ENCODE data around the gene APOL2.
"Not testable (repeated sequence)": the region's sequence is repeated elsewhere in the genome, so short reads cannot be mapped to it uniquely, and the experiment has no call there.

Gene APOL2

DNA sequence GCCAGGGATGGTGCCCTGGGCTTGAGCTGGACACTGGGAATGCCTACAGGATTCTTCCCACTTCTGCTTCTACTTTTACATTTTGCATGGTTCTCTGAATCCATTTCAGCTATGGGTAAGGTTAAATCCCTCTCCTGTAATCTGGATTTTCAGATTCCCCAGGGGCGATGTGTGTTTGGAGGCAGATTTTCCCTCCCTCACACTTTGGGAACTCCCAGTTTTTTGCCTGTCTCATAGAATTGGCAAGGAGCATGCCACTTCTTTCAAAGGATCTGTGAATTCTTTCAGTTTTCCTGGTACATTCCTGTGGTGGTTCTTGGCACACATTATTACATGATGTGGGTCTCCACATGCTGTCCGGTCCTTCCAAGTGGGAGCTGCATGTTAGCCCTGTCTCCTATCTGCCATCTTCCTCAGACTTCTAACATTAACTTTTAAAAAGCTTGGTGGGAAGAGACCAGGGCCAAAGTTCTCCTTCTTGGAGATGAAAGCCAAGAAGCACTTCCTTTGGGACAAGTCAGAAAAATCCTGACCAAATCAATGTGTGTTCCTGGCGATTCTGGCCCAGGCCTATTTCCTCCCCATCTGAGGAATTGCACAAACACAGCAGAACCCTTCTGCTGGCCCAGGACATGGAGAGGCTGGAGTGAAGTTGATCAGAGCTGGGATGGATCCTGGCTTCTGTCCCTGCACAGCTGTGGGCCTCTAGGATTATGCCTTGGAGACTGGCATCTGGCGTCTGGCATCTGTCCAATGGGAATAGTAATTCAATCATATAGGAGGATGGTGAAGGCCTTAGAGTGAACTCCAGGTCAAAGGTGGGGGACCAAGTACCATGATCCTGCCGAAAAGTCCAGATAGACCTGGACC, 5.4 kb upstream of the APOL2 start:
- DNase-seq (ENCODE audit: low read depth in 1 of 2, low spot score in 1 of 2) = no peak

DNA sequence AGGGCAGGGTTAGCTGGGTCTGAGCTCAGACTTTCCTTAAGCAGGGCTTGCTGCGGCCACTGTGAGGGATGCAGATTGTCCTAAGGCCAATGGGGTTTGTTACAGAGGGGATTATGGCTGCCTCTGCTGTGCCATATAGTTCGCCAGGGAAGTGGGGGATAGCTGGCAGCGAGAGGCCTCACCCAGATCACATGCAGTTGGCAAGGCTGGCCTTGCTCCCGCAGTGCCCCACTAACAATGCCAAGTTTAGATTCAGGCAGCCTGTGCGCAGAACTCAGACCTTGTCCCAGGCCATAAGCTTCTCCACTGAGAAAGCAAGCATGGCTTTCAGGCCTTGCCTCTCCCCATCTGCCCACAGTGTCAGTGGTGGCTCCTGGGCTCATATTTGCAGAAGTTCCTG, 4.7 kb upstream of the APOL2 start:
- no peak for DNase-seq (ENCODE audit: low read depth in 1 of 2, low spot score in 1 of 2)

GRCh38 chr22:36239150-36239400, 252 bp downstream of the APOL2 start:
- DNase-seq (ENCODE audit: low read depth in 1 of 2, low spot score in 1 of 2) = no peak

DNA sequence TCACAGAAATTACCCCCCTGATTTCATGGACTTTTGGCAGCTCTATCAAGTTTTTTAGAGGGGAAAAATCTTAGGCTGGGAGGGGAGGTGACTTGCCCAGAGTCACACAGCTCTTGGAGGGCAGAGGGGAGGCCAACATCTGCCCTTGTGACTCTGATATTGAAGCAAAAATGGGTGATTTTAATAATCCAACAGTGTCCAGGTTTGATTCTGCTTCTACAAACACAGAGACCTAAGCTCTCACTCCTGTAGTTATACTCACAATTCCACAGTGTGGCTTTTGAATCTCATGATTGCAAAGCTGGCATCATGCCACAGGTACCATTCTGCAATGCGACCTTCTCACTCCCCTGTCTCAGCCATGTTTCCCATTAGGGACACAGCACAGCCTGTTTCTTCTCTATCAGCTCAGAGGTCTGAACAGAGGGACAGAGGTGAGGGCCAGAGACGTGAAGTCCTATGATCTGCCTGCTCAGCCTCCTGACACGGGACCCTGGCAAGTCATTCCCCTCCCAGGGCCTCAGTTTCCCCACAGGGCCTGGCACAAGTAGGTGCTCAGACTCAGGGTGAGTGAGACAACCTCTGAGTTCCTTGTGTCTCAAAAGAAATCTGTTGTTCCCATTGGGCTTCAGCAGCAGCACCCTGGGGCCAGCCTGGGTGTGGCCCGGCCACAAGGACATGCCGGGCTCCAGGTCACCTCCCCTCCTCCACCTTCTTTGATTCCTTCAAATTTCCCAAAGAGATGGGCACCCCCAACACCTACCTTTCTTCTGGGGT, 766 bp downstream of the APOL2 start:
- no peak for DNase-seq (ENCODE audit: low read depth in 1 of 2, low spot score in 1 of 2)

DNA sequence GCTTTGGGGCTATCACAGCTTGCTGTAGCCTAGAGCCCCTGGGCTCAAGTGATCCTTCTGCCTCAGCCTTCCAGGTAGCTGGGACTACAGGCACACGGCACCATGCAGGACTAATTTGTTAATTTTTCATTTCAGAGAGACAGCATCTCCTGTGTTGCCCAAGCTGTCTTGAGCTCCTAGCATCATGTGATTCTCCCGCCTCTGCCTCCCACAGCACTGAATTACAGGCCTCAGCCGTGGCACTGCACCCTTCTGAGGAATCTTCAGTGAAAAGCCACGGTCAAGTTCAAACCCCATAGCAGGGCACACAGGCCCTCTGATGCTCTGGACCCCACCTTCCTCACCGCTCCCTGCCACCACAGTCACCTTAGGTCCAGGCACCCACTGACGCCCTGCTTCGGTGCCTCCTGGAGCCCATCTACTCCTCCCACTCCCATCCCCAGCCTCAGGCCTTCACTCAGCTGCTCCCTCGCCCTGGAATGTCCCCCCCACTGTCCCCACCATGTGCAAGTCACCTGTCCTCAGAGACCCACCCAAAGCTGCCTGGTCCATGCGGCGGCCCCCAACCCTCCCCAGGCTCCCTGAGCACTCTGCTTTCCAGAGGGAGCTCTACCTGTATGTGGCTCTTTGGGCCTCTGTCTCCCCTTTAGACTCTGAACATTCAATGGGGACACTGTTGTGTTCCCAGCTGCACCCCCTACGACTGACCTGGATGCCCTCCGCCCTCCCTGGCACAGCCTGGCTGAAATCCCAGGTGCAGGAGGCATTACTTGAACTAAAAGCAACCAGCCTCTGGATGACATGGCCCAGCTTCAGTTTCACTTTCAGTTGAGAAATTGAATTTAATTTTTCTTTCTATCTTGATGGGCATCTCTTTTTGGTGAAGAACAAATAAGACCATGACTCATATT, 1.6 kb downstream of the APOL2 start:
- no peak for DNase-seq (ENCODE audit: low read depth in 1 of 2, low spot score in 1 of 2)

DNA sequence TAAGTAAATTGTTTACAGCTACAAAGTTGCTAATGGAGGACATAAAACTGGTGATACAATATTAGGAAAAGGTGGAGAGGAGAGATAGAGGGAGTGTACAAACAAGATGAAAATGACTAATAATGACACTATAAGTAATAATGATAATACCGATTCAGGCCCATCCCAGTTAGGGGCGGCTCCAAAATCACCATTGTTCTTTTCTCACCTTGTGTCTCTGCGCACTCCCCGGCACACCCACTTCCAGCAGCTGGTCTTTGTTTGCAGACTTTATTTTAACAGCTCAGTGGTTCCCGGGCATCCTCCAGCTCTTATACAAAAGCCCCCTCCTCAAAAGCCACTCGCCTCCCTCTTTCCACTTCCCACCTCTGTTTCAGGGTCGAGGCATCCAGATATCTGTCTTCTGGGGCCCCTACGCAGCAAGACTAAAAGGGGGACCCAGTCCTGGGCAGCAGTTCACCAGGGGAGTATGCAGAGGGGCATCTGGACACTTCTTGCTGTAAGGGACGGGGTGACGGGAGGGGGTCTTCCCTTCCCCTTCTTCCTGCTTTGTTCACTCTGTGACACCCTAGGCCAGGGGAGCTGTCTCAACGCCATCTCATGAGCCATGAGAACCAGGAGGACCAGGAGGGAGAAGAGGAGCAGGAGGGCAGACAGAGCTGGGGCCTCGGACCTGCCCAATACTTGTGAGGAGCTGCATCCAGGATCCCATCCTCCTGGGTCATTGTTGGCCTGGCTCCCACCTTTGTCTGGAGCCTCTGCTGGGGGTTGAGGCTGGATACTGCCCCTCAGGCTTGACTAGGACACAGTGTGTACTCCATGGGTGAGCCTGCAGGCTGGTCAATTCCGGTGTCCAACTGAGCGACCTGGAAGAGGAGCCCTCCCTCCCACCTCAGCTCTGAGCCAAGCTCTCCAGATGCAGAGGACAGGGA, 2.7 kb downstream of the APOL2 start:
- no peak for DNase-seq (ENCODE audit: low read depth in 1 of 2, low spot score in 1 of 2)

DNA sequence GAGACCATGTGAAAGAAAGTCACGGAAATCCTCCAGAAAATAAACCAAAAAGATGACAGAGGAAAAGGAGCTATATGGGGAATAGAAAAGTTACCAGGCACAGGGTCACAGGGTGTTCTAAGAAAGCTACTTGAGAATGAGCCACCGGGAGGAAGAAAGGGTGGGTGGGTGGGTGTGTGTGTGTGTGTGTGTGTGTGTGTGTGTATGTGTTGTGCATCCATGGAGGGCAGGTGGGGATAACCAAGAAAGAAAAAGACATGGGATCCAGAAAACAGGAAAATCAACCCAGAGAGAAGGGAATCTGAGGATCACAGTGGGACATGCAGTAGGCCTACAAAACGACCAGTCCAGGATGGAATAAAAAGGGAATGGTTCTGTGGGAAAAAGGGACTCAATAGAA, 3.7 kb downstream of the APOL2 start:
- no peak for DNase-seq (ENCODE audit: low read depth in 1 of 2, low spot score in 1 of 2)

DNA sequence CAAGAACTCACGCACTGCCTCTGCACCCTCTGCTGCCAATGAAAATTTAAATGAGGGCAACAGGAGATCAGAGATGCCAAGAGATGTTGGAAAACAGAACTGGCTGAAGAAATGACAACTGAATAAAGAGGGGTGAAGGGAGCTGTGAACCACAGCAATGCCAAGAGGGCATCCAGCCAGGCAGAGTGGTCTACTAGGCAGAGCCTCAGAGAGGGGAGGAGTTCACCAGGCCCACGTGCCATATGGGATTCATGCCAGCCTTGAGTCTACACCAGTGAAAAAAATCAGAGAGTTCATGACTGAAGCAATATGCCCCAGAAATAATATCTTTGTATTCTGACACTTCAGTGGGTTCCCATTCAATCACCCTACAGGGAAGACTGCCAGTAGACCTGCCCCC, 4.4 kb downstream of the APOL2 start:
- no peak for DNase-seq (ENCODE audit: low read depth in 1 of 2, low spot score in 1 of 2)

DNA sequence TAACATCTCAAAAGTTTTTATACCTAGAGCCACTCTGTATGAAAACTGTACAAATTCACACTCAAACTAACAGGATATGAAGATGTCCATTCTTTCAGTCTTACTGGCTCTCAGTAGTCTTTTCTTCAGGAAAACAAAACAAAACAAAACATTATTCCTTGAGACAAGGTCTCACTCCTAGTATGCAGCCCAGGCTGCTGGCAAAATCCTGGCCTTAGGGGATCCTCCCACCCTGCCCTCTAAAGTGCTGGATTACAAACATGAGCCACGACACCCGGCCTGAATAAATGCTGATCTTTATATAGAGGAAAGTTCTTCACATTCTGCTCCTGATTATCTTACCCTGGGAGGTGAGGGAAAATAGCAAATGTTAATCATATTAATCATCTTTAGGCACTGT, 5.1 kb downstream of the APOL2 start:
- no peak for DNase-seq (ENCODE audit: low read depth in 1 of 2, low spot score in 1 of 2)

GRCh38 chr22:36233796-36234195, 5.5 kb downstream of the APOL2 start:
- DNase-seq (ENCODE audit: low read depth in 1 of 2, low spot score in 1 of 2) = no peak

DNA sequence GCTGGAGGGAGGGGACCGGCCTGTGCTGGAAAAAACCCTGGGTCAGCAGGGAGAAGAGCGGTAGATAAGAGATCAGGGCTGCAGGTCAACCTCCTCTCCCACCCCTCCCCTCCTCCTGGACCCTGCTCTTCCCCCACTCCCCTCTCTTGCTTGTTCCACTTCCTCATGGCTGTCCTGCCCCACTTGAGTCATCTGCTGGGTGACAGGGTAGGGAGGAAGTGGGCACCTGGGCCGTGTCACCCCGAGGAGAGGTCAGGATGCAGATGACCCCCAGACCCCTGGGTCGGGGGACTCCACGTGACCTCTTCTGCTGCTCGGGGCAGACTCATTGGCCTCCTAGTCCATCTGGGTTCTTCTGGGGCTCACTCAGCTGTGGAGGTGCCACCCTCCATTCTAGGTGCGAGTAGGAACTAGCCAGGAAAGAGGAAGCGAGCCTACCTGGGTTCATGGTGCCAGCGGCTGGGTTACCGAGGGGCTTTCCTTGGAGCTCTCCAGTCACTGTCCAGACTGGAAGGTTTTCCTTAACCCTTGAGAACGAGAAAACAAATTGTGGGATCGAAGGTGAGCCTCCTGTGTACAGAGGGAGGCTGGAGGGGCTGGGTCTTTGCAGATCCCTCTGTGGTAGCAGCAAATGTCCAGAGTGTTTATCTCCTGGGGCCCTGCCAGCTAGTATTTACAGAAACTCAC, 6.5 kb downstream of the APOL2 start:
- no peak for DNase-seq (ENCODE audit: low read depth in 1 of 2, low spot score in 1 of 2)

DNA sequence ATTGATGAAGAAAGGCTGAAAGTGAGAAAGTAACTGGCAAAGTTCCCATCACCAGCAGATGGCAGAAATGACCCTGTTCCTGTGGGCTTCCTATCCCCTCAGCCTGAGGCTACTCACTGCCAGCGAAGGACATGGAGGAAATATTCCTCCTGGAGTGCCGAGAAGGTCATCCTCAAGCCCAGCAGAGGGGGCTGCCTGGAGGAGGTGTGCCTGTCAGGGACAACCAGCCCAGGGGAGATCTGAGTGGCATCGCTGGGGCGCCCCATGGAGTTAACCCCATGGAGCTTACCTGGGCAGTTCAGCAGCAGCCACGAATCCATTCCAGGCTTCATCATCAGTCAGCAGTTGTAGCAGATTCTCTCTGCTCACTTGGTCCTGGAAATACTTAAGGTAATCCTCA, 8.3 kb downstream of the APOL2 start:
- not testable (repeated sequence) for DNase-seq (ENCODE audit: low read depth in 1 of 2, low spot score in 1 of 2)

- DNase-seq (ENCODE audit: low read depth in 1 of 2, low spot score in 1 of 2) = not testable (repeated sequence)
Measured at GRCh38 chr22:36229649-36230048, 9.7 kb downstream of the APOL2 start.

GRCh38 chr22:36228944-36229343, 10.4 kb downstream of the APOL2 start:
- DNase-seq (ENCODE audit: low read depth in 1 of 2, low spot score in 1 of 2) = no peak

GRCh38 chr22:36228369-36228768, 11.0 kb downstream of the APOL2 start:
- DNase-seq (ENCODE audit: low read depth in 1 of 2, low spot score in 1 of 2) = not testable (repeated sequence)

DNA sequence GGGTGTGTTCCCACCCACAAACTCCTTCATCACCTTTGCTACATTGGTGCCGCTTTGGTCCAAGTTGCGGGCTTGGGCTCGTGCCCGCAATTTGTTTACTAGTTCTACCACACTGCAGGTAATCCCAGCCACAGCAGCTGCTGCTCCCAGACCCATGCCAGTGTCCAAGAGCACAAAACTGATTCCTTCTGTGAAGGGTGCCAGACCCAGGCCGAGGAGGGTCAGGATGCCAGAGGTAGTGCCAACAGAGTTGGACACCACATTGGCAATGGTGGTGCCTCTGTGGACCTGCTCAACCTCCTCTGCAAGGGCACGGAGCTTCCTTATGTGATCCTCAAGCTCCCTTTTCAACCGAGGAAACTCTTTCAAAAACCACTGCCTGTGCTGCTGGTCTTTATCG, 11.5 kb downstream of the APOL2 start:
- no peak for DNase-seq (ENCODE audit: low read depth in 1 of 2, low spot score in 1 of 2)

GRCh38 chr22:36227396-36227795, 11.9 kb downstream of the APOL2 start:
- no peak for DNase-seq (ENCODE audit: low read depth in 1 of 2, low spot score in 1 of 2)

DNA sequence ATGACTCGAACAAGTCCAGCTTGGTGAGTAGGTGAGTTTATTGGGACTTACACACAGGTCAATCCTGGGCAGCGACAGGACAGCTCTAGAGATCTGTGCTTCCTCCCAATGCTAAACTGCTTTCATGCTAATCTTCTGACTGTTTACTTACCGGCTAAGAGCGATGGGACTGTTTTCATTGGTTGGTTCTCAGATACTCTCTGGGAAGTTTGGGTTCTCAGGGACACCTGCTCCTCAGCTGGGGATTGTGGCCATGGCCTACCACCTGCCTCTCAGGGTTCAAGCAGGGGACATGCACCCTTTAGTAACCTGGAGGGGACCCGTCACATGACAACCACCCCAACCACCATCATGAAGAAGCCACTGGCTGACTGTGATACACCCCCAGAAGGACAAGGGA, 13.1 kb downstream of the APOL2 start:
- DNase-seq (ENCODE audit: low read depth in 1 of 2, low spot score in 1 of 2) = no peak

DNA sequence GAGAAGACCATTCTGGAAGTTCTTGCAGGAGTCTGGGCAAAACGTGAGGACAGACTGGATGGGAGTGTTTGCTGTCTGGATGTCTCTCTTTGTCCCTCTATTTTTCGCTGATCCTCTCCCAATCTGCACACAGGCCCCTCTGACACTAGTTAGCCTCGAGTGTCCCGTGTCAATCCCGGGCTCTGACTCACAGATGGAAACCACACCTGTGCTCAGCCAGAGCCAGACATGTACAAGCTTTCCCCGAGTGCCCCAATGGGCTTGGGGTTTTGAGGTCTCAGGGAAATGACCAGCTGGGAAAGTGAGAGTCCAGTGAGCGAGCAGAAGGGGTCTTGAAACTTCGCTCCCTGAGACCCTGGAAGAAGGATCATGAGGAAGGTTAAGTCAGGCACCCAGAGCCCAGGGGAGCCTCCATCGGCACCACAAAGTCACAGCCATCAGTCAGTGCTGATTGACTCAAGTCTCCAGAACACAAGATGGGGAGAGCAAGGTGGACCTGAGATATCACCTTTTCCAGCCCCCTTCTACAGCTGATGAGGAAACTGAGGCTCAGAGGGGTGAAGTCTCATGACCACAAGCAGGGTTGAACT, 13.9 kb downstream of the APOL2 start:
- no peak for DNase-seq (ENCODE audit: low read depth in 1 of 2, low spot score in 1 of 2)

- no peak for DNase-seq (ENCODE audit: low read depth in 1 of 2, low spot score in 1 of 2)
Measured at GRCh38 chr22:36224245-36224644, 15.1 kb downstream of the APOL2 start.
